DOHH2 (cell line): Measurements from ENCODE around the gene NEMP1.

Experiments used
- H3F3A ChIP-seq: fragments of 200-600 bp; sonication (generic), shearing (Covaris generic); 2 replicates; pipeline ENCODE4 v1.6.0; 2016; ENCODE audit warnings: antibody characterized with exemption, mild to moderate bottlenecking; ENCODE audit not compliant: control insufficient read depth, insufficient read depth
- H3K27ac ChIP-seq: fragments of 200-600 bp; sonication (generic); 2 replicates; pipeline ENCODE4 v1.5.1; 2014; ENCODE audit warnings: low read depth, mild to moderate bottlenecking, low read length, moderate library complexity
- H3K27me3 ChIP-seq: fragments of 200-600 bp; sonication (generic); 2 replicates; pipeline ENCODE4 v1.6.1; 2014; ENCODE audit warnings: mild to moderate bottlenecking, low read length, mixed read lengths; ENCODE audit not compliant: control insufficient read depth
- H3K36me3 ChIP-seq: fragments of 200-600 bp; sonication (generic); 2 replicates; pipeline ENCODE4 v1.6.1; 2014; ENCODE audit warnings: mild to moderate bottlenecking, low read length, moderate library complexity, mixed read lengths; ENCODE audit not compliant: control insufficient read depth
- H3K4me1 ChIP-seq: fragments of 200-600 bp; sonication (generic); 2 replicates; pipeline ENCODE4 v1.6.1; 2014; ENCODE audit warnings: mild to moderate bottlenecking, low read length, mixed read lengths; ENCODE audit not compliant: control insufficient read depth
- H3K4me2 ChIP-seq: fragments of 200-600 bp; sonication (generic); 2 replicates; pipeline ENCODE4 v1.6.0; 2014; ENCODE audit warnings: mild to moderate bottlenecking, low read length, moderate library complexity
- H3K4me3 ChIP-seq: fragments of 200-600 bp; sonication (generic); 2 replicates; pipeline ENCODE4 v1.5.1; 2014; ENCODE audit warnings: mild to moderate bottlenecking, low read length, mixed read lengths
- H3K79me2 ChIP-seq: fragments of 200-600 bp; sonication (generic); 2 replicates; pipeline ENCODE4 v1.6.1; 2014; ENCODE audit warnings: mild to moderate bottlenecking, low read length, mixed read lengths; ENCODE audit not compliant: control insufficient read depth
- H3K9me2 ChIP-seq: fragments of 200-600 bp; sonication (generic); replicated peaks from 2 replicates; pipeline ENCODE4 v1.6.1; 2014; ENCODE audit warnings: mild to moderate bottlenecking, low read length, mixed read lengths; ENCODE audit not compliant: control insufficient read depth
- H3K9me3 ChIP-seq: fragments of 200-600 bp; sonication (generic); 2 replicates; pipeline ENCODE4 v1.6.1; 2014; ENCODE audit warnings: antibody characterized with exemption, low read length, mixed read lengths; ENCODE audit not compliant: control insufficient read depth, insufficient read depth
- H4K20me1 ChIP-seq: fragments of 200-600 bp; sonication (generic); 2 replicates; pipeline ENCODE4 v1.6.0; 2014; ENCODE audit warnings: low read depth, mild to moderate bottlenecking, antibody characterized with exemption, low read length, moderate library complexity; ENCODE audit not compliant: control insufficient read depth, insufficient read depth
- EZH2phosphoT487 ChIP-seq: fragments of 200-600 bp; sonication (generic); IDR thresholded peaks from 2 replicates; pipeline ENCODE4 v1.6.1; 2017; ENCODE audit warnings: borderline replicate concordance, mild to moderate bottlenecking, antibody characterized with exemption, low read length, moderate library complexity, mixed read lengths
- TF ChIP-seq, protein P1 (sequence below): fragments of 200-600 bp; sonication (generic); IDR thresholded peaks from one replicate; pipeline ENCODE4 v1.5.1; 2014; ENCODE audit warnings: antibody characterized with exemption, mild to moderate bottlenecking, low read depth, low read length; ENCODE audit not compliant: poor library complexity, severe bottlenecking

The NEMP1 gene

DNA sequence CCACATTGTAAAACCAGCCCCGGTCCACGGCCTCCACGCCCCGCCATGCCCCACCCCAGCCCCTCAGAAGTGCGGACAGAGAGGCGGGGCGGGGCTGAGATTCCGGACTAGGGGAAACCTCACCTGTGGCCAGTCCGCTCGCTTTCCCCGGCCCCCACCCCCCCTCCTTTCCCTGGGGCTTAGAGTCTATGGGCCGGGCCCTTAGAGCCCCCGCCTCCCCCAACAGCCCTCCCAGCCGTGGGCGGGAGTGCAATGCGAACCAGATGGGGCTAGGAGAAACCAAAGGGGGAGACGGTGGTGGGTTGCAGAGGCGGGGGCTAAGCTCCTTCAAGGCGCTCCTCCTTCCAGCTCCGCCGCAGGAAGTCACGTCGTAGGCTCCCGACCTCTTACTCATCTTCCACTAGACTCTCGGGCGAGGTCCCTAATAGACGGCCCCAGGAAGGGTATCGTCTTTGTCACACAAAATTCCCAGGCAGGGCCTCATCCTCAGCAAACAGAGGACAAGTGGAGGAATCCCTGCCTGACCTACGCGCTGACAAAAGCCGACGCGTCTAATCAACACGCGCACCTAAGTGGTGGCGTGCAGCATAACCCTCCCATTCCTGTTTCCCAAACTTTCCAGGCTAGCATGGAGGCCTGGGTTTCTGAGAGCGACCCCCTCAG is 9.2 kb upstream of the NEMP1 start:
- Histone ChIP-seq H3K27me3 (no peaks in the 10 kb centered on the region), H3K9me2 (no peaks in the 10 kb centered on the region), H3K36me3 (peaks cover 6% of the 10 kb centered on the region; the same call in 1 of the 2 replicates), H3K4me1 (peaks cover 47% of the 10 kb centered on the region), H3F3A (peaks cover 30% of the 10 kb centered on the region), H3K9me3 (no peaks in the 10 kb centered on the region), H4K20me1 (no peaks in the 10 kb centered on the region), H3K27ac (peak overlapping the region; percentile 91), H3K79me2 (peaks cover 9% of the 10 kb centered on the region), H3K4me2 (peak overlapping the region; percentile 100), H3K4me3 (peak overlapping the region; percentile 84)
- no peak for TF ChIP-seq EZH2phosphoT487
- TF ChIP-seq, protein P1, sequence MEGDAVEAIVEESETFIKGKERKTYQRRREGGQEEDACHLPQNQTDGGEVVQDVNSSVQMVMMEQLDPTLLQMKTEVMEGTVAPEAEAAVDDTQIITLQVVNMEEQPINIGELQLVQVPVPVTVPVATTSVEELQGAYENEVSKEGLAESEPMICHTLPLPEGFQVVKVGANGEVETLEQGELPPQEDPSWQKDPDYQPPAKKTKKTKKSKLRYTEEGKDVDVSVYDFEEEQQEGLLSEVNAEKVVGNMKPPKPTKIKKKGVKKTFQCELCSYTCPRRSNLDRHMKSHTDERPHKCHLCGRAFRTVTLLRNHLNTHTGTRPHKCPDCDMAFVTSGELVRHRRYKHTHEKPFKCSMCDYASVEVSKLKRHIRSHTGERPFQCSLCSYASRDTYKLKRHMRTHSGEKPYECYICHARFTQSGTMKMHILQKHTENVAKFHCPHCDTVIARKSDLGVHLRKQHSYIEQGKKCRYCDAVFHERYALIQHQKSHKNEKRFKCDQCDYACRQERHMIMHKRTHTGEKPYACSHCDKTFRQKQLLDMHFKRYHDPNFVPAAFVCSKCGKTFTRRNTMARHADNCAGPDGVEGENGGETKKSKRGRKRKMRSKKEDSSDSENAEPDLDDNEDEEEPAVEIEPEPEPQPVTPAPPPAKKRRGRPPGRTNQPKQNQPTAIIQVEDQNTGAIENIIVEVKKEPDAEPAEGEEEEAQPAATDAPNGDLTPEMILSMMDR = peak; percentile 6

DNA sequence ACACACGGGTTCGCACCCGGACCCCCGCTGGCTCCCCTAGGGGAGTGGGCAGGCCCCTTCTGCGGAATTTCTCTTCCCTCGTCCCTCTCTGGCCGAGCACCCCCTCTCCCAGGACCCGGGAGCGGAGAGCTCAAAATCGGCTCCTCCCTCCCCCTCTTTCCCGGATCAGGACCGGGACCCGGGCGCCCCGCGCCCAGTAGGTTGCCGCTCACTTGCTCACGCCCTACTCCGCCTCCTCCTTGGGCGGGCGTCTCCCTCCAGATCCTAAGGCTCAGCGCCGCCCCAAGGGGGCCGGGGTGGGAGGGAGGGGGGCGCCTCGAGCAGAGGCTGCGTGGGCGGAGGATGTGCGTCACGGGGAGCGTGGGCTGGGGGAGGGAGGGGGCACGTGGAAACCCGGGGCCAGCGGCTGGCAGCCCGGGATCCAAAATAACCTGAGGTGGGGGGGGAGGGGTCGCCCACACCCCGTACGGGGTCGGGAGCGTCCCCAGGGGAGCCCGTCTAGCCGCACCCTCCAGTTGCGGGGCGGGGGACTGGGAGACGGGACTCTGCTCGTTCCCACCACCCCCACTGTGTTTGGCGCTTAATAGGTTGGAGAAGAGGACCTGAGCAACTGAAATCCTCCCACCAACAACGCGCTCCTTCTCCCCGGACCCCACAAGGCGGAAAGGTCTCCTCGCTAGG is 8.6 kb upstream of the NEMP1 start:
- TF ChIP-seq EZH2phosphoT487 = no peak
- TF ChIP-seq, protein P1 = no peak
- Histone ChIP-seq H3K27me3 (no peaks in the 10 kb centered on the region), H4K20me1 (no peaks in the 10 kb centered on the region), H3K79me2 (peaks cover 9% of the 10 kb centered on the region), H3K4me2 (peak overlapping the region; percentile 100), H3K36me3 (0 out of 2 replicates have a peak, but pooled peaks cover 2% of the 10 kb centered on the region), H3K4me3 (peak overlapping the region; percentile 84), H3K4me1 (peaks cover 47% of the 10 kb centered on the region), H3K9me3 (no peaks in the 10 kb centered on the region), H3K27ac (peak overlapping the region; percentile 91), H3K9me2 (no peaks in the 10 kb centered on the region), H3F3A (peaks cover 28% of the 10 kb centered on the region)

DNA sequence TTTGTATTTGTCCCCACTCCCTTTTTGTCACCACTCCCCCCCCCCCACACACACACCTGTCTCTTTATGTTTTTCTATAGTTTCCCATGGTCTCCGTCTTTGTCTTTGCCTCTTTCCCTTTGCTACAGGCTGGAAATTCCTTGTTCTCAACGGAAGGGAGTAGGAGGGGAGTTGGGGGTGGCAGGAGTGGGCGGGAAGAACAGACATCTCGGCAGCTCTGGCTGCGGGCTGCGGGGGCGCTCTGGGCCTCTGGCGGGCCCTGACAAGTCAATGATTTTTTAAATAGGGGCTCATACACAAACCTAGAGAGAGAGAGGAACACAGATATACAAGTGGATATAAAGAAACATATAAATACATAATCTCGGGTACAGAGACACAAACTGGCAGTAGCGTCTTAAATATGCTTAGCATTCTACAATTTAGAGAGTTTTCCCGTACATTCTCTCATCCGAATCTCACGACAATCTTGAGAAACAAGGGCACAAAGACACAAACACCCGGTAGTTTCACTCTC is 8.0 kb upstream of the NEMP1 start:
- H4K20me1 ChIP-seq = no peaks in the 10 kb centered on the region
- TF ChIP-seq EZH2phosphoT487 = no peak
- TF ChIP-seq, protein P1 = peak; percentile 71

More for the DNA sequence above, 8.0 kb upstream of the NEMP1 start:
- H3K27ac ChIP-seq = peak overlapping the region; percentile 91
- H3K4me1 ChIP-seq = peaks cover 47% of the 10 kb centered on the region
- H3K9me2 ChIP-seq = no peaks in the 10 kb centered on the region
- peaks cover 9% of the 10 kb centered on the region for H3K79me2 ChIP-seq
- H3K4me3 ChIP-seq = peak overlapping the region; percentile 84
- H3K36me3 ChIP-seq = no peaks in the 10 kb centered on the region
- H3K27me3 ChIP-seq = no peaks in the 10 kb centered on the region
- H3F3A ChIP-seq = peaks cover 26% of the 10 kb centered on the region
- H3K4me2 ChIP-seq = peak overlapping the region; percentile 100
- H3K9me3 ChIP-seq = no peaks in the 10 kb centered on the region
